Measurements from ENCODE around the gene SVEP1. TPM values are rescaled to one million over a fixed set of nuclear protein-coding genes. Genes with fewer than 3 reads are reported as not detected.
"Not testable (repeated sequence)": the region's sequence is repeated elsewhere in the genome, so short reads cannot be mapped to it uniquely, and the experiment has no call there.

SVEP1 gene
- 38.1 and 40.0 TPM in 2 replicates for total RNA-seq (2014; rRNA removed; shearing (Covaris generic); ENCODE audit: low replicate concordance)

- DNase-seq: peak; percentile 76
- Histone ChIP-seq H3K27me3 (no peaks in the 10 kb centered on the region), H3K4me3 (peak within 1 kb of the TSS; percentile 80), H3K9me3 (no peaks in the 10 kb centered on the region), H3K36me3 (peaks cover 25% of the 10 kb centered on the region)
Observed at GRCh38 chr9:110579034-110579861, at the start of gene SVEP1. TSS of gene SVEP1 (minus strand) at chr9:110579741. CDS start at chr9:110579543, 198 bp downstream.

- H3K9me3 ChIP-seq: no peaks in the 10 kb centered on the region
- H3K4me3 ChIP-seq: no peak overlapping the region
- no peaks in the 10 kb centered on the region for H3K27me3 ChIP-seq
- 0 out of 2 replicates have a peak, but pooled peaks cover 5% of the 10 kb centered on the region for H3K36me3 ChIP-seq
- peak; percentile 96 for DNase-seq
Observed at GRCh38 chr9:110626101-110626829, 46.7 kb upstream of the SVEP1 start.

- Histone ChIP-seq H3K27me3 (no peaks in the 10 kb centered on the region), H3K4me3 (no peak overlapping the region), H3K36me3 (no peaks in the 10 kb centered on the region), H3K9me3 (no peaks in the 10 kb centered on the region)
- DNase-seq: no peak
Observed at GRCh38 chr9:110623462-110624025, 44.0 kb upstream of the SVEP1 start.

GRCh38 chr9:110622368-110622767 lies 42.8 kb upstream of the SVEP1 start:
- H3K4me3 ChIP-seq: no peak overlapping the region
- H3K27me3 ChIP-seq: no peaks in the 10 kb centered on the region
- no peaks in the 10 kb centered on the region for H3K36me3 ChIP-seq
- H3K9me3 ChIP-seq: no peaks in the 10 kb centered on the region
- no peak for DNase-seq

GRCh38 chr9:110620726-110621125 lies 41.2 kb upstream of the SVEP1 start:
- Histone ChIP-seq H3K36me3 (no peaks in the 10 kb centered on the region), H3K4me3 (no peak overlapping the region), H3K27me3 (no peaks in the 10 kb centered on the region), H3K9me3 (no peaks in the 10 kb centered on the region)
- DNase-seq: no peak

- no peaks in the 10 kb centered on the region for H3K36me3 ChIP-seq
- H3K27me3 ChIP-seq: no peaks in the 10 kb centered on the region
- no peaks in the 10 kb centered on the region for H3K9me3 ChIP-seq
- H3K4me3 ChIP-seq: no peak overlapping the region
- no peak for DNase-seq
Observed at GRCh38 chr9:110619831-110620230, 40.3 kb upstream of the SVEP1 start.

- DNase-seq: peak; percentile 76
Observed at GRCh38 chr9:110615498-110615897, 36.0 kb upstream of the SVEP1 start.

GRCh38 chr9:110614576-110614975 lies 35.0 kb upstream of the SVEP1 start:
- H3K36me3 ChIP-seq, H3K27me3 ChIP-seq, H3K4me3 ChIP-seq, DNase-seq, H3K9me3 ChIP-seq: not testable (repeated sequence)

More at GRCh38 chr9:110615498-110615897, 36.0 kb upstream of the SVEP1 start:
- Histone ChIP-seq H3K4me3 (no peak overlapping the region), H3K9me3 (peaks cover 6% of the 10 kb centered on the region; the same call in 1 of the 2 replicates), H3K36me3 (no peaks in the 10 kb centered on the region), H3K27me3 (no peaks in the 10 kb centered on the region)

- no peaks in the 10 kb centered on the region; the same call in 1 of the 2 replicates for H3K9me3 ChIP-seq
- no peaks in the 10 kb centered on the region for H3K27me3 ChIP-seq
- DNase-seq: no peak
- no peaks in the 10 kb centered on the region for H3K36me3 ChIP-seq
- no peak overlapping the region for H3K4me3 ChIP-seq
Observed at GRCh38 chr9:110606179-110606790, 26.7 kb upstream of the SVEP1 start.

- no peaks in the 10 kb centered on the region; the same call in 1 of the 2 replicates for H3K9me3 ChIP-seq
- H3K4me3 ChIP-seq: no peak overlapping the region
- H3K36me3 ChIP-seq: no peaks in the 10 kb centered on the region
- DNase-seq: no peak
- no peaks in the 10 kb centered on the region for H3K27me3 ChIP-seq
Observed at GRCh38 chr9:110605565-110605964, 26.0 kb upstream of the SVEP1 start.

GRCh38 chr9:110604171-110604601 lies 24.6 kb upstream of the SVEP1 start:
- DNase-seq: no peak
- H3K4me3 ChIP-seq: no peak overlapping the region
- H3K36me3 ChIP-seq: no peaks in the 10 kb centered on the region
- H3K27me3 ChIP-seq: no peaks in the 10 kb centered on the region
- no peaks in the 10 kb centered on the region; the same call in 1 of the 2 replicates for H3K9me3 ChIP-seq

- H3K9me3 ChIP-seq: no peaks in the 10 kb centered on the region; the same call in 1 of the 2 replicates
- no peak for DNase-seq
- no peak overlapping the region for H3K4me3 ChIP-seq
- H3K36me3 ChIP-seq: no peaks in the 10 kb centered on the region
- H3K27me3 ChIP-seq: no peaks in the 10 kb centered on the region
Observed at GRCh38 chr9:110602281-110602680, 22.7 kb upstream of the SVEP1 start.

- no peak for DNase-seq
- no peaks in the 10 kb centered on the region for H3K36me3 ChIP-seq
- H3K9me3 ChIP-seq: no peaks in the 10 kb centered on the region; the same call in 1 of the 2 replicates
- no peaks in the 10 kb centered on the region for H3K27me3 ChIP-seq
- H3K4me3 ChIP-seq: no peak overlapping the region
Observed at GRCh38 chr9:110601098-110601497, 21.6 kb upstream of the SVEP1 start.

- Histone ChIP-seq H3K4me3 (no peak overlapping the region), H3K36me3 (no peaks in the 10 kb centered on the region), H3K27me3 (no peaks in the 10 kb centered on the region), H3K9me3 (no peaks in the 10 kb centered on the region; the same call in 1 of the 2 replicates)
- DNase-seq: no peak
Observed at GRCh38 chr9:110599468-110599867, 19.9 kb upstream of the SVEP1 start.

- peaks cover 4% of the 10 kb centered on the region; the same call in 1 of the 2 replicates for H3K9me3 ChIP-seq
- no peaks in the 10 kb centered on the region for H3K36me3 ChIP-seq
- H3K27me3 ChIP-seq: no peaks in the 10 kb centered on the region
- no peak overlapping the region for H3K4me3 ChIP-seq
- DNase-seq: peak; percentile 43
Observed at GRCh38 chr9:110592044-110592830, 12.7 kb upstream of the SVEP1 start.

- no peak for DNase-seq
- Histone ChIP-seq H3K9me3 (peaks cover 4% of the 10 kb centered on the region; the same call in 1 of the 2 replicates), H3K4me3 (no peak overlapping the region), H3K27me3 (no peaks in the 10 kb centered on the region), H3K36me3 (no peaks in the 10 kb centered on the region)
Observed at GRCh38 chr9:110591526-110591925, 12.0 kb upstream of the SVEP1 start.

Measured in MG63 (cell line).